KMS-11 (cell line): ENCODE data around the gene CCN5.

Experiments used
- H2AFZ ChIP-seq: fragments of 200-600 bp; sonication (generic); 2 replicates; pipeline ENCODE4 v1.6.1; 2016; ENCODE audit warnings: antibody characterized with exemption, mixed run types, low read depth
- H3K27ac ChIP-seq: fragments of 200-600 bp; sonication (generic); 2 replicates; pipeline ENCODE4 v1.6.1; 2016; ENCODE audit warnings: mild to moderate bottlenecking, mixed run types
- H3K27me3 ChIP-seq: fragments of 200-600 bp; sonication (generic); 2 replicates; pipeline ENCODE4 v1.6.1; 2017; ENCODE audit warnings: mild to moderate bottlenecking, low read depth, mixed run types, moderate library complexity; ENCODE audit not compliant: insufficient read depth
- H3K36me3 ChIP-seq: fragments of 200-600 bp; sonication (generic); 2 replicates; pipeline ENCODE4 v1.6.1; 2017; ENCODE audit warnings: mild to moderate bottlenecking, mixed run types; ENCODE audit not compliant: insufficient read depth
- H3K4me1 ChIP-seq: fragments of 200-600 bp; sonication (generic); 2 replicates; pipeline ENCODE4 v1.6.1; 2016; ENCODE audit warnings: mild to moderate bottlenecking, low read depth, mixed run types; ENCODE audit not compliant: poor library complexity, severe bottlenecking
- H3K4me2 ChIP-seq: fragments of 200-600 bp; sonication (generic); 2 replicates; pipeline ENCODE4 v1.7.0; 2016; ENCODE audit warnings: mild to moderate bottlenecking, mixed run types
- H3K4me3 ChIP-seq: fragments of 200-600 bp; sonication (generic); IDR thresholded peaks from 2 replicates; pipeline ENCODE4 v1.6.1; 2017; ENCODE audit warnings: low read depth, low read length, mixed read lengths; ENCODE audit not compliant: insufficient read depth
- H3K79me2 ChIP-seq: fragments of 200-600 bp; sonication (generic); 2 replicates; pipeline ENCODE4 v1.6.1; 2016; ENCODE audit warnings: low read depth, mixed run types; ENCODE audit not compliant: insufficient read depth
- H3K9ac ChIP-seq: fragments of 200-600 bp; sonication (generic); 2 replicates; pipeline ENCODE4 v1.6.1; 2016; ENCODE audit warnings: mild to moderate bottlenecking, mixed run types
- H4K20me1 ChIP-seq: fragments of 200-600 bp; sonication (generic); 2 replicates; pipeline ENCODE4 v1.6.1; 2016; ENCODE audit warnings: mild to moderate bottlenecking, mixed run types; ENCODE audit not compliant: insufficient read depth
- CTCF ChIP-seq: fragments of 200-600 bp; sonication (generic); conservative IDR thresholded peaks from 2 replicates; pipeline ENCODE4 v1.6.1; 2017; ENCODE audit warnings: low read depth, mild to moderate bottlenecking, antibody characterized with exemption, low read length, moderate library complexity, mixed read lengths

CCN5 gene

GRCh38 chr20:44698351-44698750, 16.8 kb upstream of the CCN5 start:
- peaks cover 90% of the 10 kb centered on the region for H3K27me3 ChIP-seq
- no peak for TF ChIP-seq CTCF
- H3K27ac ChIP-seq, result no peak overlapping the region
- no peak overlapping the region for H2AFZ ChIP-seq
- H3K9ac ChIP-seq, result no peak overlapping the region
- H3K4me2 ChIP-seq, result no peak overlapping the region
- H3K4me1 ChIP-seq, result peaks cover 10% of the 10 kb centered on the region
- no peaks in the 10 kb centered on the region for H4K20me1 ChIP-seq
- H3K79me2 ChIP-seq, result no peaks in the 10 kb centered on the region
- no peaks in the 10 kb centered on the region for H3K36me3 ChIP-seq
- H3K4me3 ChIP-seq, result no peak overlapping the region

- Histone ChIP-seq H3K4me1 (peaks cover 8% of the 10 kb centered on the region), H3K9ac (no peak overlapping the region), H4K20me1 (no peaks in the 10 kb centered on the region; the same call in 1 of the 2 replicates), H3K79me2 (no peaks in the 10 kb centered on the region), H3K27ac (no peak overlapping the region), H3K4me3 (no peak overlapping the region), H3K4me2 (no peak overlapping the region), H3K36me3 (no peaks in the 10 kb centered on the region), H3K27me3 (peaks cover 89% of the 10 kb centered on the region), H2AFZ (no peak overlapping the region)
- no peak for TF ChIP-seq CTCF
These were observed 14.9 kb upstream of the CCN5 start for GRCh38 chr20:44700306-44700705.

GRCh38 chr20:44701118-44701857, 13.9 kb upstream of the CCN5 start:
- H2AFZ ChIP-seq, result no peak overlapping the region
- no peak overlapping the region for H3K4me2 ChIP-seq
- H3K4me1 ChIP-seq, result no peaks in the 10 kb centered on the region
- no peaks in the 10 kb centered on the region; the same call in 1 of the 2 replicates for H4K20me1 ChIP-seq
- H3K27ac ChIP-seq, result no peak overlapping the region
- peaks cover 89% of the 10 kb centered on the region for H3K27me3 ChIP-seq
- TF ChIP-seq CTCF, result no peak
- H3K36me3 ChIP-seq, result no peaks in the 10 kb centered on the region
- no peaks in the 10 kb centered on the region for H3K79me2 ChIP-seq
- H3K9ac ChIP-seq, result no peak overlapping the region
- H3K4me3 ChIP-seq, result no peak overlapping the region

GRCh38 chr20:44701858-44702256, 13.3 kb upstream of the CCN5 start:
- Histone ChIP-seq H3K9ac (no peak overlapping the region), H3K27ac (no peak overlapping the region), H2AFZ (no peak overlapping the region), H3K4me2 (no peak overlapping the region), H3K36me3 (no peaks in the 10 kb centered on the region), H3K4me1 (no peaks in the 10 kb centered on the region), H3K79me2 (no peaks in the 10 kb centered on the region), H3K4me3 (no peak overlapping the region), H4K20me1 (no peaks in the 10 kb centered on the region; the same call in 1 of the 2 replicates), H3K27me3 (peaks cover 89% of the 10 kb centered on the region)
- TF ChIP-seq CTCF, result no peak
